ENCODE results near the gene SHC2.

DNA sequence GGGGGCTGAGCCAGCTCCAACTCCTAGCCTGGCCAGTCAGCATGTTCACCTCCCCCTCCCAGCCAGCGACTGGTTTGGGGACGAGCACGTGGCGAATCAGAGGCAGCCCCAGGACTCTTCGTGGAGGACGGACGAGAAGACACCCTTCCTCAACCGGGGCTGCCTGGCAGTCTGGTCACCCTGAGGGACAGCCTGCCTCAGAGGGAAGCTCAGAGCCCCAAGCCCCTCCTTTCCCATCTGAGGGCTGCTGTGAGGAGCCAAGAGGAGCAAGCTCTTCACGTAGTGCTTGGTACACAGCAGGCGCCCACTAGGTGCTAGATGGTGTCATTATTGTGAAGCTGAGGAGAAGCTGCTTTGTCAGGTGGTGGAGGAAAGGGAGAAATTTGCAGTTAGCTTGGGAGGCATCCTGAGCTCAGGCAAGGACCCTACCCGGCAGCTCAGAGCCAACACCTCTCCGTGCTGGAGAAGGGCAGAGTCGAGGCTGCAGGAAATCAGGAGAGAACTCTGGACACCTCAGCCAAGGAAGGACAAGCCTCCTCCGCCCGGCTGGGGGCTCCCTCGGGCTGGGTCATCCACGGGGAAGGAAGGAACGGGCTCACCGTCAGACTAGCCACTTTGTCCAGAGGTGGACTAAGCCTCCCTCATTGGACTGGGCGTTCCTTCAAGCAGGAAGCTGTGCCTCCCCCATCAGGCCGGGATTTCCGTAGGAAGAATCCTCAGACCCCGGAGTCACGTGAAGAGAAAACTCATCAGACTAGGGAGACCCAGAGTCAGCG, 37.0 kb downstream of the SHC2 start:
- TF ChIP-seq POLR2A (IDR thresholded peaks at IDR 0.05) = no peak
- TF ChIP-seq EP300 (IDR thresholded peaks at IDR 0.05) = no peak
